Suppressor macrophage (primary cell): ENCODE data around the gene DOK7.
A peak's percentile ranks its signal among the peaks of the same experiment; 100 is the strongest.

Experiments
- DNase-seq, 4 experiments: peaks; one replicate each; pipeline ENCODE4 v3.0.0-alpha.2; 2020 to 2022

DOK7 gene

DNA sequence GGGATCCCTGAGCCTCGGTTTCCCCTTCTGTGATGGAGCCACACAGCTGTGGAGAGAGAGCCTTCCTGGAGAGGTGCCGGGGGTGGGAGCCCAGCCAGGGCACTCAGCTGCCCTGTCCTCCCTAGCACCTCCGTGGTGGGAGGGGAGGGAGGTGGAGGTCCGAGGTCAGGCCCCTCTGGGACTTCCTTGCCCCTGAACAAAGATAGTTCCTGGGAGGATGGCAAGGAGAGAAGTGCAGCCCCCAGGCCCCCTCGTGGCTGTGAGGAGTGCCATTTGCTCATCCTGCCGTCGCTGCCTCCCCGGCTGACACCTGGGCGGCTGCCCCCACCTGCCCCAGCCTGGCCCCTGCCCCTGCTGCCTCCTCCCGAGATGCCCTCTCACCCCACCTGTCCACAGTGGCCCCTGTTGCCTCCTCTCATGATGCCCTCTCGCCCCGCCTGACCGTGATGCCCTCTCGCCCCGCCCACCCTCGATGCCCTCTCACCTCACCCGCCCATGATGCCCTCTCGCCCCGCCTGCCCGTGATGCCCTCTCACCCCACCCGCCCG is 12.7 kb downstream of the DOK7 start:
- no peak for DNase-seq

GRCh38 chr4:3476341-3476747 is 13.2 kb downstream of the DOK7 start:
- no peak for DNase-seq

- no peak for DNase-seq
Observed at GRCh38 chr4:3476936-3477749, 14.0 kb downstream of the DOK7 start.

DNA sequence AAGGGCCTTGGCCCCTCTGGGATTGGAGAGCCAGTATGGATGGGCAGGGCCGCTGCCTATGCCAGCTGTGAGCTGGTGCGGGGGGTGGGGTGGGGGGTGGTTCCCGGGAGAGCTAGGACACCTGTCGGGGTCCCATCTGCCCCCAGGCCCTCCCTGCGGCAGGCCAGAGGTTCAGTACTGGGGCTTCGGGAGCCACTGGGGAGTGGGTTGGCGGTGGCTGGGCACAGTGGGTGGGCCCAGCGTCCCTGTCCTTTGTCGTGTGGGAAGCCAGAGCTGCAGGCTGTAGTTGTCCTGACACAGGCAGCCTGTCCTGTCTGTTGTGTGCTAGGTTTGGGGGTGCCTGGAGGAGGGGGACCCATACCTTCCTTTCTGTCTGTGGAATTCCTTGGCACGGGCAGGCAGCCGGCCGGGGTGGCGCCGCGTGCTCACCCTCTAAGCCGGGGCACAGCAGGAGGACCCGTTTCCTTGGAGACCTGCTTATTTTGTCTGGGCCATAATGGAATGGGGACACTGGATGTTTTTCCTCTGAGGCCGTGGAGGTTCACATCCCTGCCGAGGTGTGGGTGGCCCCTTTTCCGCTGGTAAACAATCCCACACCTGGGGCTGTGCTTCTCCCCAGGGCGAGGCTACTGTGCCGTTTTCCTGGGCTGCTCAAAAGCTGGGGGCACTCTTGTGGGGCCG is 14.8 kb downstream of the DOK7 start:
- no peak for DNase-seq

DNA sequence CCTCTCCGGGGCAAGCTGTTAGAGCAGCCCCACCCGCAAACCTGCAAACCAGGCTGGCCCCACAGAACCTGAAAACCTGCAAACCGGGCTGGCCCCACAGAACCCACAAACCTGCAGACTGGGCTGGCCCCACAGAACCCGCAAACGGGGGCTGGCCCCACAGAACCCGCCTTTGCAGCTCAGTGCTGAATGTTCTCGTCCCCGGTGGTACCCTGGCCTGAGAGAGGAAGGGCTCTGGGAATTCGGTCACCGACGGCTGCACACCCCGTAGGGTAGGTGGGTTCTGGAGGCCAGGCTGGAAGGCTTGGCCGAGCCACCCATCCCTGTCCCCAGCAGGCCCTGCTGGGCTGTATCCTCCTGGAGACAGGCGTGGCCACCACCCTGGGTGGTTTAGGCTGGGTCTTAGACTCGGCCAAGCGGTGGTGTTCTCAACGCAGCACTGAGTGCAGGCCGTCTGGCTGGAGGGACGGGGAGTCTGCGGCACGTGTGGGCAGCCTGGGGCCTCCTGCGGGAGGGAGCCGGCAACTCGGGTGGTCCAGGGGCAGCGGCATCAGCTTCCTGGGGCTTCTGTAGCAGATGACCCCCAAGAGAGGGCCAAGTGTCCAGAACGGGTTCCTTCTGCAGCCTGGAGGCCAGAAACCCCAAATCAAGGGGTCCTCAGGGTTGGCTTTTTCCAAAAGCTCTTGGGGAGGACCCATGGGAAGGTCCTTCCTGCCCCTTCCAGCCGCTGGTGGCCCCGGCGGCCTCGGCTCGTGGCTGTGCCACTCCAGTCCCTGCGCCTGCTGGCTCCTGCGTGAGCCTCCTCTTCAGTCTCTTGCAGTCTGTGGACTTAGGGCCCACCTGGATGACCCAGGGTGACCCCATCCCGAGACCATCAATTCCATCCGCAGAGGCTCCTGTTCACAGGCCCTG is 15.6 kb downstream of the DOK7 start:
- no peak for DNase-seq

- DNase-seq = no peak
Observed at GRCh38 chr4:3479358-3480101, 16.4 kb downstream of the DOK7 start.

DNA sequence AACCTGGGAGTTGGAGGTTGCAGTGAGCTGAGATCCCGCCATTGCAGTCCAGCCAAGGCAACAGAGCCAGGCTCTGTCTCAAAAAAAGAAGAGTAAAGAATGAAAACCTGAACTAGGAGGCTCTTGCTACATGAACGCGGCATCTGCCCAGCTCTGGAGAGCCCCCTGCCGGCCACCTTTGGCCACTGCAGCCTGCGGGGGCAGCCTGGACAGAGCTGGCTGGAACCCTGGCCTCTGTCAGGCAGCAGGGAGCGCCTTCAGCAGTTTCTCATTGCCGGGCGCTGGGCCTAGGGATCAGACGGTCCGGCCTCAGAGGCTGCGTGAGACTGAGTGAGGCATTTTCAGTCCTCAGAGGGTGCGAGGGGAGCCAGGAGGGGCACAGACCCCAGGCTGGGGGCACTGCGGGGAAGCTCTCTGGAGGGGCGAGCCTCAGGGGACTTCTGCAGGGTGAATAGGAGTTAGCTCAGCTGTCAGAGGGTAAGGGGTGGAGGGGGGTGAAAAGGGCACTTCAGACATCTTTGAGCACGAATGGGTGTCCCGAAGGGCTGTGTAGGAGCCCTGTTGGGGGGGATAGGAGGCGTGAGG is 17.5 kb downstream of the DOK7 start:
- DNase-seq = peak; percentile 70 to 88 (median 82)

DNA sequence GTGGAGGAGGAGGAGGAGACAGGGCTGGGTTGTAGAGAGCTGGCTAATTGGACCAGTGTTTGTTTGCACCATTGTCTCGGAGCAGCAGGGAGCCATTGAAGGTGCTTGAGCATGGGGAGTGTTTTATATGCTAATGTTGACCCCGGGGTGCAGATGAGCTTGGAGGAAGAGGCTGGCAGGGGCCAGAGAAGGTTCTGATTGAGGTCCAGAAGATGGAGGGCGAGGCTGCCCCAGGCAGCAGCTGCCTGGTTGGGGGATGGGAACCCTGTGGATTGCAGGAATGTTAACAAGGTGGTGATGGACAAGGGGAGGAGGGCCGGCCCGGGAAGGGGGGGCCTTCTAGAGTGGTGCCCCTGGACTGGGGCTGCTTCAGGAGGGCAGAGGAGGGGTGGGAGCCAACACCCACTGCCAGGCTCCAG is 18.0 kb downstream of the DOK7 start:
- no peak for DNase-seq

GRCh38 chr4:3481783-3482393 is 18.8 kb downstream of the DOK7 start:
- DNase-seq = no peak

DNA sequence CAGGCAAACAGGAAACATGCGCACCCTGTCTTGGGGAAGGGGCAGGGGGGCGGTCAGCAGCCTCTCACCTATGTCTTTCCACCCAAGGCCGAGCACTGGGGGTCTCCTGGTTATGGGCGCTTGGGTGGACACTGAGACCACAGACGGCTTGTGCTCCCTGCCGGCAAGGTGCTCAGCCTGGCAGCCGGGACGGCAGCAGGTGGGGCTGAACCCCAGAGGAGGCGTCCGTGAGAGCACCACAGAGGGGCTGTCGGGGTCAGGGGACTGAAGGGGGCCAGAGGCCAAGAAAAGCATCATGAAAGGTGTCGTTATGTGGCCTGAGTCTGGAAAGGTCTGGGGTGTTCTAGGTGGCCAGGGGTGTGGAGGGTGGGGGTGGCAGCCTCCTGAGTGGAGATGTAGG is 19.6 kb downstream of the DOK7 start:
- DNase-seq = no peak

DNA sequence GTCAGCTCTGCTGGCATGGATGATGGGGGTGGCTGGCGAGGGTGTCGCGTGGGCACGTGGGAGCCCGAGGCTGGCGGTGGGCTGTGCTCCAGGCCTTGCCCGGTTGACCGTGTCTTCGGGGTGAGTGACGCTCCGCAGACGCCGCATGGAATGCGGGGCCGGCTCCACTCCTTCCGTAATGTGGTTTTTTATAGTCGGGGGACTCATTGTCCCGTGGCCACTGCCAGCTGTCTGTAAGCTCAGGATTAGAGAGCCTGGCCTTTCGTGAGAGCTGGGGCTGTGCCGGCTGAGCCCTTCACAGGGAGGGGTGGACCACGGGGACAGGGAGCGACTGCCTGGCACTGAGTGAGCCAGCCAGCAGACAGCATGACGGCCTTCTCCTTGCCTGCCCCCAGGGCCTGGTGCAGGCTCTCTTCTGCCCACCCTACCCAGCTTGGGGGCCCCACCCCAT is 20.4 kb downstream of the DOK7 start:
- no peak for DNase-seq

GRCh38 chr4:3484057-3484973 is 21.2 kb downstream of the DOK7 start:
- DNase-seq = no peak

DNA sequence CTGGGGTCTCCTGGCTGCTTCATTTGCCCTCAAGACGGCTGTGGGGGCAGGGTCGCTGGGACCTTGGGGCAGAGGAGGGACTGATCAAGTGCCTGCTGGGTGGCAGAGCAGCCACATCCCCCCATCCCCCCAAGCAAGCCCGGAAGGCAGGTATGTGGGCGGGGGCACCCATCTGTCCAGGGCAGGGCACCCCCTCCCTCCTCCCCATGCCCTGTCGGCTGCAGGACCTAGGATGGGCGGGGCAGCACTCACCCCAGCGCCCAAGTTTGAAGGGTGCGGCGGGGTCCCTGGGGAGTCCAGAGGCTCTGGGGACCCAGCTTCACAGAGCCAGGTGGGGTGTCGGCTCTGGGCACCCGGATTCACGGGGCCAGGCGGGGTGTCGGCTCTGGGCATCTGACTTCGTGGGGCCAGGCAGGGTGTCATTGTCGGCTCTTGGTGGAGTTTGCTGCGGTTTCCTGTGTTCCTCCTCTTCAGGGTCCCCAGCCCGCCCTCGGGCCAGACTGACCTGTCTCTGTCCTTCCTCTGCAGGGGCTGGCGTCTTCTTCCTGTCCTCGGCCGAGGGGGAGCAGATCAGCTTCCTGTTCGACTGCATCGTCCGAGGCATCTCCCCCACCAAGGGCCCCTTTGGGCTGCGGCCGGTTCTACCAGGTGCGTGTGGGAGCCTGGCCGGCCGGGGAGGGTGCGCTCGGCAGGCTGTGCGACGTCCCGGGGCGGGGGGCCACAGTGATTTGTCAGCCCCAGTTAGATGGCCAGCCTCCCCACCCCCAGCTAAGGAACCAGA is 22.1 kb downstream of the DOK7 start:
- DNase-seq = peak in 1 of 4 experiments; percentile 18

- DNase-seq = no peak
Observed at GRCh38 chr4:3485886-3486540, 22.9 kb downstream of the DOK7 start.

- DNase-seq = no peak
Observed at GRCh38 chr4:3486541-3487540, 23.7 kb downstream of the DOK7 start.

- DNase-seq = no peak
Observed at GRCh38 chr4:3487861-3488260, 24.8 kb downstream of the DOK7 start.

- DNase-seq = no peak
Observed at GRCh38 chr4:3488820-3489219, 25.7 kb downstream of the DOK7 start.
